Measurements from ENCODE around the gene TNFSF15.

TNFSF15 gene

DNA sequence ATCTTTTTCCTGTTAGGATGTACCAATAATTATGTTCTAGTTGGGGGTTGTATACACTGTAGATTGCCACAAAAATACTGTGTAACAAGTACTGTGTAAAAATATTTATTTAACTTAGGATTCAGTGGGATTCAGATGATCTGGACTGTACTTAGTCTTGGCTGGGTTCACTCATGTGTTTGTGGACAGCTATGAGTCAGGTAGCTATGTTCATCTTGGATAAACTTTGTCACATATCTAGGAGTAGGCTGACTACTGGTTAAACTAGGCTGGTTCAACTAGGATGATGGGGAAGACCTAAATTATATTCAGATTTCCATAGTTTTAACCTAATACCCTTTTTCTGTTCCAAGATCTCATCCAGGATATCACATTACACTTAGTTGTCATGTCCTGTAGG lies 32.1 kb upstream of the TNFSF15 start:
- H3K27me3 ChIP-seq (ENCODE audit: control insufficient read depth, insufficient read depth, low read length): peaks cover 3% of the 10 kb centered on the region
- no peak overlapping the region for H3K4me3 ChIP-seq (ENCODE audit: low read length)
- no peak overlapping the region for H3K9ac ChIP-seq (ENCODE audit: low read length)
- no peaks in the 10 kb centered on the region for H3K4me1 ChIP-seq (ENCODE audit: control insufficient read depth, insufficient read depth, low read length)
- no peaks in the 10 kb centered on the region for H3K36me3 ChIP-seq (ENCODE audit: control insufficient read depth, insufficient read depth, low read length)
- no peaks in the 10 kb centered on the region for H3K9me3 ChIP-seq (ENCODE audit: control insufficient read depth, low read length)

DNA sequence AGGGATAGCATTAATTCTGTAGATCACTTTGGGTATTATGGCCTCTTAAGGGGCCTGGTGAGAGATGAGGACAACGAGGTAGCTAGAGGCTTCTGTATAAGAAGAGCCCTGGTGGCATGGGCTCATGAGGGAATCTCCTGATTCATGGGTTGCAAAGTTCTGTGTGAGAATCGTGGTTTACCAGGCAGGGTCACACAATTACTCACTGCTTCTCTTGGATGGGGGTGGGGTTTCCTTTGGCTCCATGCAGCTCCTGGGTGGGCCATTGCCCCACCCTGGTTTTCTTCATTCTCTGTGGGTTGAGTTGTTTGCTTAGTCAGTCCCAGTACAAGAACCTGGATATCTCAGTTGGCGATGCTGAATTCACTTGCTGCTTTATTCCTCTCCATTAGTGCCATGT lies 30.9 kb upstream of the TNFSF15 start:
- no peaks in the 10 kb centered on the region for H3K36me3 ChIP-seq (ENCODE audit: control insufficient read depth, insufficient read depth, low read length)
- H3K4me1 ChIP-seq (ENCODE audit: control insufficient read depth, insufficient read depth, low read length): no peaks in the 10 kb centered on the region
- H3K9me3 ChIP-seq (ENCODE audit: control insufficient read depth, low read length): no peaks in the 10 kb centered on the region
- no peak overlapping the region for H3K4me3 ChIP-seq (ENCODE audit: low read length)
- peaks cover 3% of the 10 kb centered on the region for H3K27me3 ChIP-seq (ENCODE audit: control insufficient read depth, insufficient read depth, low read length)
- H3K9ac ChIP-seq (ENCODE audit: low read length): no peak overlapping the region

DNA sequence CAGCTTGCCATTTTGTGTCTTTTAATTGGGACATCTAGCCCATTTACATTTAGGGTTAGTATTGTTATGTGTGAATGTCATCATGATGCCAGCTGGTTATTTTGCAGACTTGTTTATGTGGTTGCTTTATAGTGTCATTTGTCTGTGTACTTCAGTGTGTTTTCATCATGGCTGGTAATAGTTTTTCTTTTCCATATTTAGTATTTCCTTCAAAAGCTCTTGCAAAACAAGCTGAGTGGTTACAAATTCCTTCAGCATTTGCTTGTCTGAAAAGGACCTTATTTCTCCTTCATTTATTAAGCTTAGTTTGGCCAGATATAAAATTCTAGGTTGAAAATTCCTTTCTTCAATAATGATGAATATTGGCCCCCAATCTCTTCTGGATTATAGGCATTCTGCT lies 28.5 kb upstream of the TNFSF15 start:
- no peak overlapping the region for H3K9ac ChIP-seq (ENCODE audit: low read length)
- no peaks in the 10 kb centered on the region for H3K9me3 ChIP-seq (ENCODE audit: control insufficient read depth, low read length)
- H3K4me3 ChIP-seq (ENCODE audit: low read length): no peak overlapping the region
- H3K27me3 ChIP-seq (ENCODE audit: control insufficient read depth, insufficient read depth, low read length): no peaks in the 10 kb centered on the region
- H3K36me3 ChIP-seq (ENCODE audit: control insufficient read depth, insufficient read depth, low read length): no peaks in the 10 kb centered on the region
- no peaks in the 10 kb centered on the region for H3K4me1 ChIP-seq (ENCODE audit: control insufficient read depth, insufficient read depth, low read length)

- no peaks in the 10 kb centered on the region for H3K9me3 ChIP-seq (ENCODE audit: control insufficient read depth, low read length)
- no peaks in the 10 kb centered on the region for H3K4me1 ChIP-seq (ENCODE audit: control insufficient read depth, insufficient read depth, low read length)
- no peak overlapping the region for H3K4me3 ChIP-seq (ENCODE audit: low read length)
- H3K27me3 ChIP-seq (ENCODE audit: control insufficient read depth, insufficient read depth, low read length): no peaks in the 10 kb centered on the region
- H3K9ac ChIP-seq (ENCODE audit: low read length): no peak overlapping the region
- no peaks in the 10 kb centered on the region for H3K36me3 ChIP-seq (ENCODE audit: control insufficient read depth, insufficient read depth, low read length)
These were observed 24.7 kb upstream of the TNFSF15 start for GRCh38 chr9:114830546-114830945.

DNA sequence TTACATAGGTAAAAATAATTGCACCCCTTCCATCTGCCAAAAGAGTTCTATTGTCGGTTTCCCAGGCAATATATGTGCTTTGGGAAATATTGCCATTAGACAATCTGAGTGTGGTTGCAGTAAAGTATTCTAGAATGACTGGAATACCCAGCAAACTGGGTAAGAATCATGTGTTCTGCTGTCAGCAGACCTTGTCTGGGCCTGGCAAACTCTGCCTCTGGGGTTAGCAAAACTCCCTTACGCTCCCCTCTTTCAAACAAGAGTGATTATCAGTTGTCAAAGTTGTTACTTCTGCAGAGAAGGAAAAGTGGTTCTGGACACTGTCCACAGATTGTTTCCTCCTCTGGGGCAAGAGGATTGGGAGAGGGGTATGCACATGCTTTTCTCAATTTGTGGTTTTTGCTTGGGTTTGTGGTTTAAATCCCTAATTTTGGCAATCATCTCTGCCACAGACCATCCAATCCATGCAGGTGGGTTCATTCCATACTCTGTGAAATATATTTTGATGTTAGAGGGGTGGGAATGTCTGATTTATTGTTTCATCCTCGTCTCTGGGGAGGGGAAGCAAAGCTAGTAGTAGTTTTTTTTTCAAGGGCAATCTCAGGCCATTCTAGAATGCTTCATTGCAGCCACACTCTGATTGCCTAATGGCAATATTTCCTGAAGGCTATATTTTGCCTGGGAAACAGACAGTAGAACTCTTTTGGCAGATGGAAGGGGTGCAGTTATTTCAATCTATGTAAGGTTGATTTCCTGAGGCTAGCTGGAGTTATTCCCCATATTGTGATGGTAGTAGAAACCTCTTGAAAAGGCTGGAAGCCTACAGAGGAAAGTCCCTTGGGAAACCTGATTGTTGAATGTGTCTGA lies 24.0 kb upstream of the TNFSF15 start:
- Histone ChIP-seq H3K4me3 (ENCODE audit: low read length) (no peak overlapping the region), H3K27me3 (ENCODE audit: control insufficient read depth, insufficient read depth, low read length) (no peaks in the 10 kb centered on the region), H3K4me1 (ENCODE audit: control insufficient read depth, insufficient read depth, low read length) (no peaks in the 10 kb centered on the region), H3K9ac (ENCODE audit: low read length) (no peak overlapping the region), H3K9me3 (ENCODE audit: control insufficient read depth, low read length) (no peaks in the 10 kb centered on the region), H3K36me3 (ENCODE audit: control insufficient read depth, insufficient read depth, low read length) (no peaks in the 10 kb centered on the region)

GRCh38 chr9:114828303-114828650 lies 22.4 kb upstream of the TNFSF15 start:
- H3K4me3 ChIP-seq (ENCODE audit: low read length): no peak overlapping the region

DNA sequence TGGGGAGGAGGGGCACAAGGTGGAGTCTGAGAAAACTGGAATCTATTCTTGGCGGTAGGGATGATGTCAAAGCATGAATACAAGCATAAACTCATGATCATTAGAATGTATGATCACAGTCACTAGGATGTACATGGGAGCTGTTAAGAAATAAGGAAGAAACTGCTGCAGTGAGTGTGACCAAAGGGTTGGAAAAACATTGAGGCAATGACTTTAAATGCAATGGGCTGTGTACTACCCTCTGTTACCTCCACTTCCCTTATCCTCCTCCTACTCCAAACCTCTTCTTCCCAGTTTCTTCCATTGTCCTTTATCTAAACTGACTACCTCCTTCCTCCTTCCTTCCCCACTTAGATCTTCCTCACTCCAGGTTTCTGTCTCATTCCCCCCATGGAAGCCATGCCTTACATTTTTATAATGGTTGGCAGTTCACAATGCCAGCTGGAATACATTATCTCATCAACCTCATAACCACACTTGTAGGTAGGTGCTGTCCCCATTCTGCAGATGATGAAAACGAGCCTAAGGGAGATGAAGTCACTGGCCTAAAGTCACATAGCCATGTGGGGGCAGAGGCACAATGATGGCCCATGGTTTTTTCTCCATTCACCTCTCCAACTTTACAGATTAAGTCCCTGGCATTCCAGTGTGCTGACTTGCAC lies 21.9 kb upstream of the TNFSF15 start:
- H3K9ac ChIP-seq (ENCODE audit: low read length): no peak overlapping the region
- H3K4me3 ChIP-seq (ENCODE audit: low read length): no peak overlapping the region
- H3K4me1 ChIP-seq (ENCODE audit: control insufficient read depth, insufficient read depth, low read length): peaks cover 3% of the 10 kb centered on the region
- no peaks in the 10 kb centered on the region for H3K9me3 ChIP-seq (ENCODE audit: control insufficient read depth, low read length)
- H3K27me3 ChIP-seq (ENCODE audit: control insufficient read depth, insufficient read depth, low read length): no peaks in the 10 kb centered on the region
- H3K36me3 ChIP-seq (ENCODE audit: control insufficient read depth, insufficient read depth, low read length): no peaks in the 10 kb centered on the region

More at GRCh38 chr9:114828303-114828650, 22.4 kb upstream of the TNFSF15 start:
- no peaks in the 10 kb centered on the region for H3K27me3 ChIP-seq (ENCODE audit: control insufficient read depth, insufficient read depth, low read length)
- no peaks in the 10 kb centered on the region for H3K36me3 ChIP-seq (ENCODE audit: control insufficient read depth, insufficient read depth, low read length)
- no peaks in the 10 kb centered on the region for H3K9me3 ChIP-seq (ENCODE audit: control insufficient read depth, low read length)
- H3K9ac ChIP-seq (ENCODE audit: low read length): no peak overlapping the region
- H3K4me1 ChIP-seq (ENCODE audit: control insufficient read depth, insufficient read depth, low read length): peaks cover 3% of the 10 kb centered on the region

- no peaks in the 10 kb centered on the region for H3K36me3 ChIP-seq (ENCODE audit: control insufficient read depth, insufficient read depth, low read length)
- peaks cover 3% of the 10 kb centered on the region for H3K4me1 ChIP-seq (ENCODE audit: control insufficient read depth, insufficient read depth, low read length)
- no peak overlapping the region for H3K4me3 ChIP-seq (ENCODE audit: low read length)
- H3K9ac ChIP-seq (ENCODE audit: low read length): no peak overlapping the region
- H3K27me3 ChIP-seq (ENCODE audit: control insufficient read depth, insufficient read depth, low read length): no peaks in the 10 kb centered on the region
- no peaks in the 10 kb centered on the region for H3K9me3 ChIP-seq (ENCODE audit: control insufficient read depth, low read length)
These were observed 20.6 kb upstream of the TNFSF15 start for GRCh38 chr9:114826431-114826830.

GRCh38 chr9:114825126-114825795 lies 19.4 kb upstream of the TNFSF15 start:
- Histone ChIP-seq H3K9me3 (ENCODE audit: control insufficient read depth, low read length) (no peaks in the 10 kb centered on the region), H3K36me3 (ENCODE audit: control insufficient read depth, insufficient read depth, low read length) (no peaks in the 10 kb centered on the region), H3K4me3 (ENCODE audit: low read length) (no peak overlapping the region), H3K27me3 (ENCODE audit: control insufficient read depth, insufficient read depth, low read length) (no peaks in the 10 kb centered on the region), H3K4me1 (ENCODE audit: control insufficient read depth, insufficient read depth, low read length) (peaks cover 3% of the 10 kb centered on the region), H3K9ac (ENCODE audit: low read length) (no peak overlapping the region)

GRCh38 chr9:114824110-114824509 lies 18.3 kb upstream of the TNFSF15 start:
- Histone ChIP-seq H3K36me3 (ENCODE audit: control insufficient read depth, insufficient read depth, low read length) (no peaks in the 10 kb centered on the region), H3K9ac (ENCODE audit: low read length) (no peak overlapping the region), H3K4me3 (ENCODE audit: low read length) (no peak overlapping the region), H3K4me1 (ENCODE audit: control insufficient read depth, insufficient read depth, low read length) (peaks cover 3% of the 10 kb centered on the region), H3K27me3 (ENCODE audit: control insufficient read depth, insufficient read depth, low read length) (no peaks in the 10 kb centered on the region), H3K9me3 (ENCODE audit: control insufficient read depth, low read length) (no peaks in the 10 kb centered on the region)

DNA sequence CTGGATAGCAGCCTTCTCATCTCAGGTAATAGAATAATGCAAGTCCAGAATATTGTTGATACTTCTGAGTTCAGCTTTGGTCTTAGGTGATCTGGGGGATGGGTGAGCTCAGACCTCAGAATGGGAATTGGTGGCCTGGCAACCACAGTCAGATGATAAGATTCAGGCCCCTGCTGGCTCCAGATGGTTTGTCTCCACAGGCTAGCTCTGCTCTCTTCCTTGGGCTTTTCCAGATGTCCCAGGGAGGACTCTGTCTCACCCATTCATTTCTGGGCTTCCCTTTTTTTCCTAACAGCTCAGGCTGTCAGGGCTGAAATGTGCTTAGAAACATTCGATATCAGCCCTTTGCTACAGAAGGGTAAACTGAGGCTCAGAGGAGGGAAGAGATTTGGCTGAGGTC lies 17.6 kb upstream of the TNFSF15 start:
- Histone ChIP-seq H3K36me3 (ENCODE audit: control insufficient read depth, insufficient read depth, low read length) (no peaks in the 10 kb centered on the region), H3K4me3 (ENCODE audit: low read length) (no peak overlapping the region), H3K9me3 (ENCODE audit: control insufficient read depth, low read length) (no peaks in the 10 kb centered on the region), H3K4me1 (ENCODE audit: control insufficient read depth, insufficient read depth, low read length) (peaks cover 3% of the 10 kb centered on the region), H3K27me3 (ENCODE audit: control insufficient read depth, insufficient read depth, low read length) (no peaks in the 10 kb centered on the region), H3K9ac (ENCODE audit: low read length) (no peak overlapping the region)

DNA sequence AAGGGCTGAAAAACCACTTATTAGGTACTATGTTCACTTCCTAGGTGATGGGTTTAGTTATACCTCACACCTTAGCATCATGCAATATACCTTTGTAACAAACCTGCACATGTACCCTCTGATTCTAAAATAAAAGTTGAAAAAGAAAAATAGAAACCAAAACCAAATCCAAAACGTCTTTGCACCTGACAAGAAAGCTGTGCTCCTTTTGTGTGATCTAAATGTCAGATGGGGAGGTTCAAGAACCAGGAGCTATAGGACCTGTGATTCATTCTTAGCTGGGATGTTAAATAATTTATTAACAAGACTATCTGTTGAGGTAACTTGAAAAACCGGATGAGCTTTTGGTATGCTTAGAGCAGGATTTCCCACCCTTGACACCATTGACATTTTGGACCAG lies 16.9 kb upstream of the TNFSF15 start:
- Histone ChIP-seq H3K27me3 (ENCODE audit: control insufficient read depth, insufficient read depth, low read length) (no peaks in the 10 kb centered on the region), H3K9ac (ENCODE audit: low read length) (no peak overlapping the region), H3K9me3 (ENCODE audit: control insufficient read depth, low read length) (no peaks in the 10 kb centered on the region), H3K4me1 (ENCODE audit: control insufficient read depth, insufficient read depth, low read length) (peaks cover 3% of the 10 kb centered on the region), H3K36me3 (ENCODE audit: control insufficient read depth, insufficient read depth, low read length) (no peaks in the 10 kb centered on the region), H3K4me3 (ENCODE audit: low read length) (no peak overlapping the region)

Data from mucosa of stomach (tissue), 1 donor.